OCI-LY7 (cell line): Measurements from ENCODE around the gene CDKL5.

Experiments used
- EZH2phosphoT487 ChIP-seq: fragments of 200-600 bp; sonication (generic); IDR thresholded peaks from 2 replicates; pipeline ENCODE4 v1.6.1; 2018; ENCODE audit warnings: low read depth, borderline replicate concordance, mild to moderate bottlenecking, mixed run types, antibody characterized with exemption, low read length, moderate library complexity, mixed read lengths
- TF ChIP-seq, protein P1 (sequence below): fragments of 200-600 bp; sonication (generic); conservative IDR thresholded peaks from 2 replicates; pipeline ENCODE4 v1.5.1; 2014; ENCODE audit warnings: mild to moderate bottlenecking, antibody characterized with exemption, low read length, moderate library complexity, mixed read lengths

DNA sequence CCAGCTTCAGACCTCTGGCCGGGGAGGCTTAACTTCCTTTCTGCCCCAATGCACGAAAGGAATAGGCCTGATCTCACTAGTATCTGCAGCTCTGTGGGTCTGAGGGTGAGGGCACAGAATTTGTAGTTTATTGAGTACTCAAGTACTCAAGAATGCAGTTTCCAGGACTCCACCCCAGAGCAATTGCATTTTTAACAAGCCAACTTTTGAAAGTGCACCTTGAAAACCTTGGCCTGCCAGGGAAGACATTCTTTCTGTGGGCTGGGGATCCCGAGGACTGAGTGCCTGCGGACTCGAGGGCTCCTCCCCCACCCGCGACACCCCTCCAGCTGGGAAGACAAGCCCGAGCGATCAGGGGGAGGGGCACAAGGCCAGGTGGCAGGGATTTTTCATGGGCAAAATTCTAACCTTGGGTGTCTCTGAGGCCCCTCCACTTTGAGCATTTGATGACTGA, 224.1 kb downstream of the CDKL5 start:
- TF ChIP-seq EZH2phosphoT487: no peak
- TF ChIP-seq, protein P1, sequence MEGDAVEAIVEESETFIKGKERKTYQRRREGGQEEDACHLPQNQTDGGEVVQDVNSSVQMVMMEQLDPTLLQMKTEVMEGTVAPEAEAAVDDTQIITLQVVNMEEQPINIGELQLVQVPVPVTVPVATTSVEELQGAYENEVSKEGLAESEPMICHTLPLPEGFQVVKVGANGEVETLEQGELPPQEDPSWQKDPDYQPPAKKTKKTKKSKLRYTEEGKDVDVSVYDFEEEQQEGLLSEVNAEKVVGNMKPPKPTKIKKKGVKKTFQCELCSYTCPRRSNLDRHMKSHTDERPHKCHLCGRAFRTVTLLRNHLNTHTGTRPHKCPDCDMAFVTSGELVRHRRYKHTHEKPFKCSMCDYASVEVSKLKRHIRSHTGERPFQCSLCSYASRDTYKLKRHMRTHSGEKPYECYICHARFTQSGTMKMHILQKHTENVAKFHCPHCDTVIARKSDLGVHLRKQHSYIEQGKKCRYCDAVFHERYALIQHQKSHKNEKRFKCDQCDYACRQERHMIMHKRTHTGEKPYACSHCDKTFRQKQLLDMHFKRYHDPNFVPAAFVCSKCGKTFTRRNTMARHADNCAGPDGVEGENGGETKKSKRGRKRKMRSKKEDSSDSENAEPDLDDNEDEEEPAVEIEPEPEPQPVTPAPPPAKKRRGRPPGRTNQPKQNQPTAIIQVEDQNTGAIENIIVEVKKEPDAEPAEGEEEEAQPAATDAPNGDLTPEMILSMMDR: no peak
